T-helper 2 cell treated with Interferon-gamma antibody and Interleukin-4, amounts not matched to agents 100 ng/mL and 5 ng/mL, for 36 hours (primary cell): Measurements from ENCODE around the gene PTN. TPM values are rescaled to one million over a fixed set of nuclear protein-coding genes. Genes with fewer than 3 reads are reported as not detected.
"Not testable (repeated sequence)": the region's sequence is repeated elsewhere in the genome, so short reads cannot be mapped to it uniquely, and the experiment has no call there.

Experiments used
- intact Hi-C: fragments of 100-400 bp; cut with micrococcal nuclease; formaldehyde crosslinking; loops from one replicate; pipeline ENCODE4 v1.15.1; 2023
- total RNA-seq: library from RNA; stranded (reverse); gene quantifications from 2 replicates; pipeline ENCODE4 v1.2.3, GENCODE V29; 2022

PTN gene
- total RNA-seq, 1 donor from 2014 or later: not detected

DNA sequence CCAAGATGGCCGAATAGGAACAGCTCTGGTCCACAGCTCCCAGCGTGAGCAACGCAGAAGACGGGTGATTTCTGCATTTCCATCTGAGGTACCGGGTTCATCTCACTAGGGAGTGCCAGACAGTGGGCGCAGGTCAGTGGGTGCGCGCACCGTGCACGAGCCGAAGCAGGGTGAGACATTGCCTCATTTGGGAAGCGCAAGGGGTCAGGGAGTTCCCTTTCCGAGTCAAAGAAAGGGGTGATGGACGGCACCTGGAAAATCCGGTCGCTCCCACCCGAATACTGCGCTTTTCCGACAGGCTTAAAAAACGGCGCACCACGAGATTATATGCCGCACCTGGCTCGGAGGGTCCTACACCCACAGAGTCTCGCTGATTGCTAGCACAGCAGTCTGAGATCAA is 161.9 kb downstream of the PTN start:
- intact Hi-C loops: not testable (repeated sequence)
